WTC11 (cell line): ENCODE results near the gene SLC13A4. TPM values are rescaled to one million over a fixed set of nuclear protein-coding genes. Genes with fewer than 3 reads are reported as not detected.
A peak's percentile ranks its signal among the peaks of the same experiment; 100 is the strongest.

Experiments used
- ATAC-seq: fragments of 200-7000 bp; cut with Tn5 transposase; 2 replicates; pipeline ENCODE4 v1.10.0; 2021; ENCODE audit warnings: mild to moderate bottlenecking, moderate library complexity
- CTCF ChIA-PET: fragments of 300-600 bp; sonication (Branson Sonifier 250); formaldehyde crosslinking; loops from one replicate; lab custom pipeline; 2021; ENCODE audit warnings: antibody characterized with exemption; lab: Charles Lee
- POLR2A ChIA-PET: fragments of 350-600 bp; sonication (Branson Sonifier 250); formaldehyde crosslinking; loops from one replicate; lab custom pipeline; 2021; ENCODE audit warnings: antibody characterized with exemption; lab: Charles Lee
- DNase-seq: peaks from one replicate; pipeline ENCODE4 v3.0.0; 2021; ENCODE audit warnings: low spot score
- H3K27ac Mint-ChIP-seq: 2 replicates; pipeline ENCODE4 v1.8.0; 2021; ENCODE audit warnings: mixed read lengths
- H3K27me3 Mint-ChIP-seq: 2 replicates; pipeline ENCODE4 v1.8.0; 2021; ENCODE audit warnings: low read depth, mild to moderate bottlenecking, moderate library complexity, mixed read lengths
- H3K36me3 Mint-ChIP-seq: 2 replicates; pipeline ENCODE4 v1.8.0; 2021; ENCODE audit warnings: mixed read lengths
- H3K4me1 Mint-ChIP-seq: 2 replicates; pipeline ENCODE4 v1.8.0; 2022; ENCODE audit warnings: mixed read lengths
- H3K4me3 Mint-ChIP-seq: 2 replicates; pipeline ENCODE4 v1.8.0; 2021; ENCODE audit warnings: mild to moderate bottlenecking, moderate library complexity, mixed read lengths
- H3K9me3 Mint-ChIP-seq: 2 replicates; pipeline ENCODE4 v1.8.0; 2021; ENCODE audit warnings: mixed read lengths
- CREB1 ChIP-seq: sonication (generic); formaldehyde crosslinking; IDR thresholded peaks from 2 replicates; pipeline ENCODE4 v1.8.0; 2023; ENCODE audit warnings: mild to moderate bottlenecking, missing genetic modification reagents
- ETV6 ChIP-seq: sonication (generic); formaldehyde crosslinking; IDR thresholded peaks from 2 replicates; pipeline ENCODE4 v1.8.1; 2022; ENCODE audit warnings: mild to moderate bottlenecking, missing genetic modification reagents
- ZBTB21 ChIP-seq: sonication (generic); formaldehyde crosslinking; IDR thresholded peaks from 2 replicates; pipeline ENCODE4 v1.8.1; 2023; ENCODE audit warnings: mild to moderate bottlenecking, missing genetic modification reagents, borderline replicate concordance
- ZNF138 ChIP-seq: sonication (generic); formaldehyde crosslinking; conservative IDR thresholded peaks from 2 replicates; pipeline ENCODE4 v1.8.1; 2022; ENCODE audit warnings: mild to moderate bottlenecking, moderate library complexity, missing genetic modification reagents
- total RNA-seq: library from RNA; stranded (reverse); gene quantifications from 3 replicates; pipeline ENCODE4 v1.2.3, GENCODE V29; 2021
- TF ChIP-seq, protein P1 (sequence below): sonication (generic); formaldehyde crosslinking; IDR thresholded peaks from 2 replicates; pipeline ENCODE4 v1.8.1; 2023; ENCODE audit warnings: mild to moderate bottlenecking, missing genetic modification reagents, moderate library complexity
- TF ChIP-seq, protein P2 (sequence below): sonication (generic); formaldehyde crosslinking; conservative IDR thresholded peaks from 2 replicates; pipeline ENCODE4 v1.8.1; 2023; ENCODE audit warnings: mild to moderate bottlenecking, low read depth, missing genetic modification reagents, moderate library complexity
- TF ChIP-seq, protein P3 (sequence below): fragments of 250-450 bp; sonication (Bioruptor Pico); IDR thresholded peaks from 2 replicates; pipeline ENCODE4 v1.9.0; 2021; ENCODE audit warnings: mild to moderate bottlenecking
- TF ChIP-seq, protein P4 (sequence below): fragments of 250-450 bp; sonication (Bioruptor Pico); IDR thresholded peaks from 2 replicates; pipeline ENCODE4 v1.9.0; 2021; ENCODE audit warnings: mild to moderate bottlenecking
- TF ChIP-seq, protein P5 (sequence below): sonication (generic); formaldehyde crosslinking; conservative IDR thresholded peaks from 2 replicates; pipeline ENCODE4 v1.8.1; 2022; ENCODE audit warnings: mild to moderate bottlenecking, missing genetic modification reagents
- TF ChIP-seq, protein P6 (sequence below): fragments of 200-600 bp; IDR thresholded peaks from 2 replicates; pipeline ENCODE4 v1.8.0; 2022; ENCODE audit warnings: antibody characterized with exemption

Gene SLC13A4
- total RNA-seq, 1 experiment from 2014 or later, result 1.6 TPM

DNA sequence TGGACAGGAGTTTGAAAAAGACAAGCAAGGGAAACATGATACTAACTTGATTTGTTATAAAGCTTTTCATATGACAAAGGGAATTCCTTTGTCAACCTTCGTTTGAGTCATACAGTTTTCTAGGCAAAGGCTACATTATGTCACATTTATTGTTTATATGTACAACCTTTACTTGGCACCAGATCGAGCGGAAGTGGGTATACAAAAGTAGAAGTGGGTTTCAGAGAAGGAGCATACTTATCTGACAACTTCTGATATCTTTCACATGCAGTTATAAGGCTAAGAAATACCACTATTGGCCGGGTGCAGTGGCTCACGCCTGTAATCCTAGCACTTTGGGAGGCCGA, 54.7 kb downstream of the SLC13A4 start:
- ATAC-seq (no peak), DNase-seq (no peak)
- CTCF ChIA-PET, result interaction anchor here (0.7 to 5.1 kb wide), 23 partner anchors 8 to 399 kb away, joined by 3 to 24 read pairs (median 6); partner anchors contain the start of genes SLC13A4 and STMP1
- TF ChIP-seq, protein P1, sequence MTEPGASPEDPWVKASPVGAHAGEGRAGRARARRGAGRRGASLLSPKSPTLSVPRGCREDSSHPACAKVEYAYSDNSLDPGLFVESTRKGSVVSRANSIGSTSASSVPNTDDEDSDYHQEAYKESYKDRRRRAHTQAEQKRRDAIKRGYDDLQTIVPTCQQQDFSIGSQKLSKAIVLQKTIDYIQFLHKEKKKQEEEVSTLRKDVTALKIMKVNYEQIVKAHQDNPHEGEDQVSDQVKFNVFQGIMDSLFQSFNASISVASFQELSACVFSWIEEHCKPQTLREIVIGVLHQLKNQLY (CRISPR knock-in tag), result no peak
- TF ChIP-seq, protein P2, sequence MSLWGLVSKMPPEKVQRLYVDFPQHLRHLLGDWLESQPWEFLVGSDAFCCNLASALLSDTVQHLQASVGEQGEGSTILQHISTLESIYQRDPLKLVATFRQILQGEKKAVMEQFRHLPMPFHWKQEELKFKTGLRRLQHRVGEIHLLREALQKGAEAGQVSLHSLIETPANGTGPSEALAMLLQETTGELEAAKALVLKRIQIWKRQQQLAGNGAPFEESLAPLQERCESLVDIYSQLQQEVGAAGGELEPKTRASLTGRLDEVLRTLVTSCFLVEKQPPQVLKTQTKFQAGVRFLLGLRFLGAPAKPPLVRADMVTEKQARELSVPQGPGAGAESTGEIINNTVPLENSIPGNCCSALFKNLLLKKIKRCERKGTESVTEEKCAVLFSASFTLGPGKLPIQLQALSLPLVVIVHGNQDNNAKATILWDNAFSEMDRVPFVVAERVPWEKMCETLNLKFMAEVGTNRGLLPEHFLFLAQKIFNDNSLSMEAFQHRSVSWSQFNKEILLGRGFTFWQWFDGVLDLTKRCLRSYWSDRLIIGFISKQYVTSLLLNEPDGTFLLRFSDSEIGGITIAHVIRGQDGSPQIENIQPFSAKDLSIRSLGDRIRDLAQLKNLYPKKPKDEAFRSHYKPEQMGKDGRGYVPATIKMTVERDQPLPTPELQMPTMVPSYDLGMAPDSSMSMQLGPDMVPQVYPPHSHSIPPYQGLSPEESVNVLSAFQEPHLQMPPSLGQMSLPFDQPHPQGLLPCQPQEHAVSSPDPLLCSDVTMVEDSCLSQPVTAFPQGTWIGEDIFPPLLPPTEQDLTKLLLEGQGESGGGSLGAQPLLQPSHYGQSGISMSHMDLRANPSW, result no peak
- no peak for TF ChIP-seq ETV6 (CRISPR knock-in tag)
- TF ChIP-seq, protein P3, sequence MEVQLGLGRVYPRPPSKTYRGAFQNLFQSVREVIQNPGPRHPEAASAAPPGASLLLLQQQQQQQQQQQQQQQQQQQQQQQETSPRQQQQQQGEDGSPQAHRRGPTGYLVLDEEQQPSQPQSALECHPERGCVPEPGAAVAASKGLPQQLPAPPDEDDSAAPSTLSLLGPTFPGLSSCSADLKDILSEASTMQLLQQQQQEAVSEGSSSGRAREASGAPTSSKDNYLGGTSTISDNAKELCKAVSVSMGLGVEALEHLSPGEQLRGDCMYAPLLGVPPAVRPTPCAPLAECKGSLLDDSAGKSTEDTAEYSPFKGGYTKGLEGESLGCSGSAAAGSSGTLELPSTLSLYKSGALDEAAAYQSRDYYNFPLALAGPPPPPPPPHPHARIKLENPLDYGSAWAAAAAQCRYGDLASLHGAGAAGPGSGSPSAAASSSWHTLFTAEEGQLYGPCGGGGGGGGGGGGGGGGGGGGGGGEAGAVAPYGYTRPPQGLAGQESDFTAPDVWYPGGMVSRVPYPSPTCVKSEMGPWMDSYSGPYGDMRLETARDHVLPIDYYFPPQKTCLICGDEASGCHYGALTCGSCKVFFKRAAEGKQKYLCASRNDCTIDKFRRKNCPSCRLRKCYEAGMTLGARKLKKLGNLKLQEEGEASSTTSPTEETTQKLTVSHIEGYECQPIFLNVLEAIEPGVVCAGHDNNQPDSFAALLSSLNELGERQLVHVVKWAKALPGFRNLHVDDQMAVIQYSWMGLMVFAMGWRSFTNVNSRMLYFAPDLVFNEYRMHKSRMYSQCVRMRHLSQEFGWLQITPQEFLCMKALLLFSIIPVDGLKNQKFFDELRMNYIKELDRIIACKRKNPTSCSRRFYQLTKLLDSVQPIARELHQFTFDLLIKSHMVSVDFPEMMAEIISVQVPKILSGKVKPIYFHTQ (CRISPR knock-in tag), result no peak
- TF ChIP-seq ZBTB21 (CRISPR knock-in tag), result no peak
- Mint-ChIP-seq H3K27ac (no peak overlapping the region), H3K27me3 (no peaks in the 10 kb centered on the region), H3K4me3 (no peak overlapping the region), H3K36me3 (peaks cover 27% of the 10 kb centered on the region), H3K9me3 (peaks cover 6% of the 10 kb centered on the region), H3K4me1 (peaks cover 7% of the 10 kb centered on the region)
- POLR2A ChIA-PET, result interaction anchor here (1.3 kb wide), 1 partner anchor 11 kb away, joined by 4 read pairs; the partner anchor contains the start of gene STMP1

DNA sequence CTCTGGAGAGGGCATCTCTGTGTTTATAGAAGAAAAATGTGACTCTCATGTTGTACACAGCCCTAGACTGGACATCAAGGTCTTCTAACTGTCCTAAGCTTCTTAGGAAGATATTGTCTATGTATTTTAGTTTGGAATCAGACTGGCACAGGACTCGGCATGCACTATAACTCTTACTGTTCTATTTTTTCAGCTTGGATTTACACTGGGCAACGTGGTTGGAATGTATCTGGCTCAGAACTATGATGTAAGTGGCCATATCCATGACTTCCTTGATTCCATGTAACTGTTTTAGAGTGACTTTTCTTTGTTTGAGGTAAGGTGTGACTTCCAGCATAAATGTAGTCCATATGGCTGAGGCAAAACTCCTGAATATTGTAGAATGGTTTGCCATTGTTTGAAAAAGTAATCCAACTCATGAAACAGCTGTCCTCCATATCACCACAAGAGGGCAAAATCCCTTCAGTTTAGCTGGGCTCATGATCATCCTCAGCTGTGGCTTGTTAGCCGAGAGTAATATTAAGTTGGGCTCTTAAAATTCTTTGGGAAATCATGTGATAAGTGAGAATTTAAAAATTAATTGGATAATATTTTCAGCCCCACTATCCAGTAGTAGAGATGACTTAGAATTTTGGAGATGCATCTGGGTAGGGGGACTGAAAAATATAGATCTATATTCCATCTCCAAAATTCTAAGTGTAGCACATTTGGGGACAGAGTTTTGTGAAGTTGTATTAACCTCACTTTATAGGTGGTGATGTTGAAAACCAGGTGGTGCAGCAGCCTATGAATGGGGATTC, 55.2 kb downstream of the SLC13A4 start:
- peak overlapping the region; percentile 49; the same call in 1 of the 2 replicates for H3K27ac Mint-ChIP-seq
- no peak for DNase-seq

More for the DNA sequence above, 55.2 kb downstream of the SLC13A4 start:
- Mint-ChIP-seq H3K36me3 (peaks cover 33% of the 10 kb centered on the region), H3K9me3 (peaks cover 12% of the 10 kb centered on the region), H3K4me1 (peaks cover 7% of the 10 kb centered on the region), H3K4me3 (no peak overlapping the region), H3K27me3 (no peaks in the 10 kb centered on the region)
- ChIA-PET POLR2A (interaction anchor here (1.3 kb wide), 1 partner anchor 10 kb away, joined by 4 read pairs; the partner anchor contains the start of gene STMP1), CTCF (interaction anchor here (0.7 to 5.1 kb wide), 26 partner anchors 8 to 398 kb away, joined by 3 to 24 read pairs (median 5); partner anchors contain the start of genes SLC13A4 and STMP1)
- TF ChIP-seq CREB1 (CRISPR knock-in tag), result no peak
- TF ChIP-seq, protein P4, sequence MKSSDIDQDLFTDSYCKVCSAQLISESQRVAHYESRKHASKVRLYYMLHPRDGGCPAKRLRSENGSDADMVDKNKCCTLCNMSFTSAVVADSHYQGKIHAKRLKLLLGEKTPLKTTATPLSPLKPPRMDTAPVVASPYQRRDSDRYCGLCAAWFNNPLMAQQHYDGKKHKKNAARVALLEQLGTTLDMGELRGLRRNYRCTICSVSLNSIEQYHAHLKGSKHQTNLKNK (CRISPR knock-in tag), result no peak
- TF ChIP-seq, protein P5, sequence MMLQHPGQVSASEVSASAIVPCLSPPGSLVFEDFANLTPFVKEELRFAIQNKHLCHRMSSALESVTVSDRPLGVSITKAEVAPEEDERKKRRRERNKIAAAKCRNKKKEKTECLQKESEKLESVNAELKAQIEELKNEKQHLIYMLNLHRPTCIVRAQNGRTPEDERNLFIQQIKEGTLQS (CRISPR knock-in tag), result no peak
- TF ChIP-seq ZNF138 (CRISPR knock-in tag), result no peak
- TF ChIP-seq, protein P6, sequence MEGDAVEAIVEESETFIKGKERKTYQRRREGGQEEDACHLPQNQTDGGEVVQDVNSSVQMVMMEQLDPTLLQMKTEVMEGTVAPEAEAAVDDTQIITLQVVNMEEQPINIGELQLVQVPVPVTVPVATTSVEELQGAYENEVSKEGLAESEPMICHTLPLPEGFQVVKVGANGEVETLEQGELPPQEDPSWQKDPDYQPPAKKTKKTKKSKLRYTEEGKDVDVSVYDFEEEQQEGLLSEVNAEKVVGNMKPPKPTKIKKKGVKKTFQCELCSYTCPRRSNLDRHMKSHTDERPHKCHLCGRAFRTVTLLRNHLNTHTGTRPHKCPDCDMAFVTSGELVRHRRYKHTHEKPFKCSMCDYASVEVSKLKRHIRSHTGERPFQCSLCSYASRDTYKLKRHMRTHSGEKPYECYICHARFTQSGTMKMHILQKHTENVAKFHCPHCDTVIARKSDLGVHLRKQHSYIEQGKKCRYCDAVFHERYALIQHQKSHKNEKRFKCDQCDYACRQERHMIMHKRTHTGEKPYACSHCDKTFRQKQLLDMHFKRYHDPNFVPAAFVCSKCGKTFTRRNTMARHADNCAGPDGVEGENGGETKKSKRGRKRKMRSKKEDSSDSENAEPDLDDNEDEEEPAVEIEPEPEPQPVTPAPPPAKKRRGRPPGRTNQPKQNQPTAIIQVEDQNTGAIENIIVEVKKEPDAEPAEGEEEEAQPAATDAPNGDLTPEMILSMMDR, result peak; percentile 56
- ATAC-seq, result peak; percentile 81
